K562 (cell line): ENCODE results near the gene EEPD1. TPM values are rescaled to one million over a fixed set of nuclear protein-coding genes. Genes with fewer than 3 reads are reported as not detected.

Experiments
- ARNT ChIP-seq, 2 experiments: fragments of 450-650 bp; IDR thresholded peaks; 2 replicates each; pipeline ENCODE4 v1.6.1; 2016; ENCODE audit warnings: mild to moderate bottlenecking in 1 of 2
- ATF1 ChIP-seq, 2 experiments: fragments of 450-650 bp in 1 of 2; IDR thresholded peaks; 2 replicates each; pipeline ENCODE4 v1.6.1; 2016; ENCODE audit warnings: missing compliant biosample characterization in 1 of 2, missing genetic modification characterization in 1 of 2
- BCOR ChIP-seq: fragments of 450-650 bp; IDR thresholded peaks from 2 replicates; pipeline ENCODE4 v1.6.1; 2016
- BRCA1 ChIP-seq, 2 experiments: fragments of 450-650 bp in 1 of 2; sonication (generic) in 1 of 2; formaldehyde crosslinking in 1 of 2; IDR thresholded peaks; 2 replicates each; pipeline versions ENCODE4 v1.5.0 to v1.6.1; 2017 to 2020; ENCODE audit warnings: mild to moderate bottlenecking in 1 of 2, missing genetic modification reagents in 1 of 2
- CHD1 ChIP-seq: fragments of 200-600 bp; sonication (generic); IDR thresholded peaks from one replicate; pipeline ENCODE4 v1.6.1; 2012; ENCODE audit warnings: mild to moderate bottlenecking, moderate library complexity, low read length, inconsistent platforms
- CREM ChIP-seq: IDR thresholded peaks from 2 replicates; pipeline ENCODE4 v1.6.1; 2014; ENCODE audit warnings: antibody characterized with exemption, low read depth
- ELF4 ChIP-seq: fragments of 450-650 bp; formaldehyde crosslinking; IDR thresholded peaks from 2 replicates; pipeline ENCODE4 v1.4.0; 2022; ENCODE audit warnings: missing genetic modification characterization
- FOXK1 ChIP-seq: sonication (generic); formaldehyde crosslinking; IDR thresholded peaks from 2 replicates; pipeline ENCODE4 v1.8.0; 2022; ENCODE audit warnings: missing genetic modification reagents, mild to moderate bottlenecking, borderline replicate concordance
- GTF3C2 ChIP-seq: IDR thresholded peaks from 3 replicates; pipeline ENCODE4 v1.6.1; 2011; ENCODE audit warnings: borderline replicate concordance, mild to moderate bottlenecking, moderate library complexity; ENCODE audit not compliant: insufficient read length; ENCODE audit errors: extremely low read depth
- HNRNPH1 ChIP-seq: fragments of 200-400 bp; formaldehyde crosslinking; optimal IDR thresholded peaks from 2 replicates; pipeline ENCODE3; 2017; ENCODE audit warnings: low read depth, mild to moderate bottlenecking, low read length, moderate library complexity
- IRF2 ChIP-seq: sonication (generic); formaldehyde crosslinking; IDR thresholded peaks from 2 replicates; pipeline ENCODE4 v1.8.1; 2022; ENCODE audit warnings: mild to moderate bottlenecking, missing genetic modification reagents
- JUNB ChIP-seq: fragments of 450-650 bp; formaldehyde crosslinking; conservative IDR thresholded peaks from 2 replicates; pipeline ENCODE4 v1.4.0; 2020; ENCODE audit warnings: mild to moderate bottlenecking
- KLF6 ChIP-seq: fragments of 250-450 bp; sonication (Bioruptor Pico); IDR thresholded peaks from 2 replicates; pipeline ENCODE4 v1.4.0; 2020; ENCODE audit warnings: mild to moderate bottlenecking, moderate library complexity, borderline replicate concordance
- TAF1 ChIP-seq: IDR thresholded peaks from 2 replicates; pipeline ENCODE4 v1.6.1; 2011; ENCODE audit warnings: mild to moderate bottlenecking, low read length, moderate library complexity; ENCODE audit not compliant: insufficient read depth, control insufficient read depth, severe bottlenecking; ENCODE audit errors: extremely low read depth
- ZBTB11 ChIP-seq, 3 experiments: fragments of 200-800 bp in 1 of 3; fragments of 250-450 bp in 1 of 3; fragments of 450-650 bp in 1 of 3; sonication (Bioruptor Pico) in 1 of 3; sonication (Bioruptor generic) in 1 of 3; formaldehyde crosslinking in 1 of 3; IDR thresholded peaks; 2 replicates each; pipeline versions ENCODE4 v1.6.1 to v1.8.0; 2016 to 2022; ENCODE audit warnings: mild to moderate bottlenecking in 2 of 3, missing genetic modification characterization in 2 of 3, missing compliant biosample characterization in 1 of 3, moderate library complexity in 1 of 3
- ZBTB7A ChIP-seq: IDR thresholded peaks from 2 replicates; pipeline ENCODE4 v1.6.1; 2011; ENCODE audit warnings: low read depth, mild to moderate bottlenecking, low read length, moderate library complexity, borderline replicate concordance; ENCODE audit not compliant: control insufficient read depth
- ZNF280B ChIP-seq: fragments of 250-450 bp; sonication (Bioruptor Pico); IDR thresholded peaks from 2 replicates; pipeline ENCODE4 v1.5.1; 2021; ENCODE audit warnings: mild to moderate bottlenecking
- ZNF445 ChIP-seq: fragments of 250-450 bp; sonication (Bioruptor Pico); IDR thresholded peaks from 2 replicates; pipeline ENCODE4 v1.4.0; 2020; ENCODE audit warnings: low read depth, mild to moderate bottlenecking, moderate library complexity
- ZZZ3 ChIP-seq: fragments of 450-650 bp; IDR thresholded peaks from 2 replicates; pipeline ENCODE4 v1.6.1; 2016; ENCODE audit warnings: antibody characterized with exemption, mild to moderate bottlenecking, moderate library complexity
- polyA plus RNA-seq, 8 experiments: library from polyadenylated mRNA; depleted of rRNA in 4 of 8; stranded (reverse) in 5 of 8; unstranded in 3 of 8; fragments of >200 nt; fragmentation: Nextera tagmentation in 2 of 8; fragmentation: Illumina TruSeq in 1 of 8; extraction: Ambion mirVana in 2 of 8; extraction: Trizol in 1 of 8; gene quantifications; 2 replicates each; pipeline versions ENCODE4 v1.2.1 to v1.2.3, GENCODE V29; 2011 to 2014; ENCODE audit warnings: inconsistent platforms in 1 of 8, missing spikeins in 1 of 8
- total RNA-seq, 7 experiments: library from RNA; depleted of rRNA in 6 of 7; stranded (reverse); fragments of >200 nt in 6 of 7; fragmentation: Illumina TruSeq in 2 of 7; extraction: Trizol in 2 of 7; gene quantifications; 2 replicates each; pipeline versions ENCODE4 v1.2.1 to v1.2.3, GENCODE V29; 2011 to 2021; ENCODE audit warnings: low replicate concordance in 1 of 7

EEPD1 gene
- total and polyA plus RNA-seq, 9 of the 15 experiments (the other 6 are each of a cell fraction or from before 2014, with no cell fraction given), result 0.01 to 1.5 (median 0.74) TPM; not detected in 1

GRCh38 chr7:36152756-36153570 lies at the start of gene EEPD1 (continued):
- TF ChIP-seq HNRNPH1, result no peak
- TF ChIP-seq ATF1 (CRISPR knock-in tag; IDR thresholded peaks at IDR 0.05), result no peak
- no peak; the same call in 1 of the 2 replicates for TF ChIP-seq ATF1 (tag; IDR thresholded peaks at IDR 0.05)
- TF ChIP-seq GTF3C2, result no peak
- TF ChIP-seq ZNF445, result no peak
- no peak for TF ChIP-seq IRF2 (CRISPR knock-in tag)
- TF ChIP-seq ARNT (IDR thresholded peaks at IDR 0.05), result no peak
- no peak for TF ChIP-seq BCOR
- TF ChIP-seq ZBTB7A, result no peak
- no peak for TF ChIP-seq TAF1
- TF ChIP-seq JUNB (CRISPR knock-in tag), result 0 out of 2 replicates have a peak, but pooled peaks have one; percentile 8
- no peak for TF ChIP-seq FOXK1 (CRISPR knock-in tag)
- no peak for TF ChIP-seq ELF4 (CRISPR knock-in tag)
- TF ChIP-seq CREM, result no peak; the same call in 1 of the 2 replicates
- no peak for TF ChIP-seq KLF6 (CRISPR knock-in tag)
- no peak for TF ChIP-seq CHD1
- no peak for TF ChIP-seq BRCA1 (IDR thresholded peaks at IDR 0.05)
- TF ChIP-seq BRCA1 (CRISPR knock-in tag; IDR thresholded peaks at IDR 0.05), result no peak
- no peak for TF ChIP-seq ZZZ3
- no peak for TF ChIP-seq ZNF280B (CRISPR knock-in tag)
- TF ChIP-seq ZBTB11 (CRISPR knock-in tag; IDR thresholded peaks at IDR 0.05), result no peak
